ENCODE measurements around the gene UBC. TPM values are rescaled to one million over a fixed set of nuclear protein-coding genes. Genes with fewer than 3 reads are reported as not detected.
"Not testable (repeated sequence)": the region's sequence is repeated elsewhere in the genome, so short reads cannot be mapped to it uniquely, and the experiment has no call there.

UBC gene
- total RNA-seq, 1 experiment from 2014 or later, result 523 TPM

GRCh38 chr12:124881123-124881522, 33.3 kb downstream of the UBC start:
- WGBS (ENCODE audit: extremely low coverage, insufficient read length, low lambda C conversion rate), result no CpG with 5 or more reads among the region's 10 CpGs

GRCh38 chr12:124880335-124880734, 34.1 kb downstream of the UBC start:
- not testable (repeated sequence) for H2BK12ac ChIP-seq (ENCODE audit: insufficient read length, low read depth, low read length); H3K79me1 ChIP-seq (ENCODE audit: insufficient read depth, low read depth, low read length, poor library complexity, severe bottlenecking); H2BK15ac ChIP-seq (ENCODE audit: low read depth, low read length); H3K4me3 Mint-ChIP-seq; H3K9me3 Mint-ChIP-seq; H3K27me3 Mint-ChIP-seq (ENCODE audit: low read depth); H4K5ac ChIP-seq (ENCODE audit: insufficient read length, low read depth, low read length); H3K23ac ChIP-seq (ENCODE audit: insufficient read length, low read depth, low read length); DNase-seq; H3K9me3 ChIP-seq (ENCODE audit: control insufficient read depth, low read depth, low read length); H3K4me1 ChIP-seq (ENCODE audit: insufficient read depth, low read length); H3K4me2 ChIP-seq (ENCODE audit: insufficient read depth, insufficient read length, low read length); H3K9ac ChIP-seq (ENCODE audit: extremely low read depth, insufficient read length, low read length); H2BK5ac ChIP-seq (ENCODE audit: insufficient read length, low read length); H3K27ac ChIP-seq (ENCODE audit: insufficient read length, low read depth, low read length); H2AFZ ChIP-seq (ENCODE audit: low read length); H3K18ac ChIP-seq (ENCODE audit: insufficient read length, low read depth, low read length); H3T11ph ChIP-seq (ENCODE audit: low read length); H4K91ac ChIP-seq (ENCODE audit: insufficient read length, low read depth, low read length); H3K27me3 ChIP-seq (ENCODE audit: insufficient read depth, low read length); H3K14ac ChIP-seq (ENCODE audit: insufficient read depth, low read length); H2BK20ac ChIP-seq (ENCODE audit: low read depth, low read length, poor library complexity, severe bottlenecking); H2BK120ac ChIP-seq (ENCODE audit: low read depth, low read length, poor library complexity, severe bottlenecking); H4K8ac ChIP-seq (replicated peaks; ENCODE audit: insufficient read length, low read depth, low read length); H4K20me1 ChIP-seq (ENCODE audit: control insufficient read depth, insufficient read depth, insufficient read length); H3K23me2 ChIP-seq (ENCODE audit: insufficient read length, low read depth, low read length, poor library complexity, severe bottlenecking); H3K27ac Mint-ChIP-seq; H3K4ac ChIP-seq (ENCODE audit: low read depth, low read length); H3K36me3 Mint-ChIP-seq (ENCODE audit: insufficient read depth in 1 of 3, low read depth in 3 of 3); H3K79me2 ChIP-seq (ENCODE audit: insufficient read depth, low read length); H3K56ac ChIP-seq (ENCODE audit: insufficient read length, low read depth, low read length); H2AK5ac ChIP-seq (ENCODE audit: insufficient read length, low read length)
- no CpG with 5 or more reads among the region's 11 CpGs for WGBS (ENCODE audit: extremely low coverage, insufficient read length, low lambda C conversion rate)
- H3K4me1 Mint-ChIP-seq, result peaks cover 22 to 27% of the 10 kb centered on the region in 2 experiments

More at GRCh38 chr12:124881123-124881522, 33.3 kb downstream of the UBC start:
- no peaks in the 10 kb centered on the region for H3K27me3 ChIP-seq (ENCODE audit: insufficient read depth, low read length)
- H3K18ac ChIP-seq (ENCODE audit: insufficient read length, low read depth, low read length), result no peak overlapping the region
- H3K23ac ChIP-seq (ENCODE audit: insufficient read length, low read depth, low read length), result no peak overlapping the region
- no peak overlapping the region for H2AFZ ChIP-seq (ENCODE audit: low read length)
- H3K14ac ChIP-seq (ENCODE audit: insufficient read depth, low read length), result no peak overlapping the region
- H2BK120ac ChIP-seq (ENCODE audit: low read depth, low read length, poor library complexity, severe bottlenecking), result no peak overlapping the region
- no peak for DNase-seq
- H2BK5ac ChIP-seq (ENCODE audit: insufficient read length, low read length), result no peak overlapping the region
- H3K56ac ChIP-seq (ENCODE audit: insufficient read length, low read depth, low read length), result no peak overlapping the region
- H3K4me3 Mint-ChIP-seq, result no peak overlapping the region
- peak overlapping the region in 1 of 3 experiments; percentile 62; a peak in 2 of 7 replicates for H3K27ac Mint-ChIP-seq
- H2BK12ac ChIP-seq (ENCODE audit: insufficient read length, low read depth, low read length), result no peak overlapping the region
- no peak overlapping the region for H3K9ac ChIP-seq (ENCODE audit: extremely low read depth, insufficient read length, low read length)
- no peak overlapping the region for H3K4me2 ChIP-seq (ENCODE audit: insufficient read depth, insufficient read length, low read length)
- H3K79me2 ChIP-seq (ENCODE audit: insufficient read depth, low read length), result no peaks in the 10 kb centered on the region
- no peak overlapping the region for H4K5ac ChIP-seq (ENCODE audit: insufficient read length, low read depth, low read length)
- no peaks in the 10 kb centered on the region for H3K36me3 Mint-ChIP-seq (ENCODE audit: insufficient read depth in 1 of 3, low read depth in 3 of 3)
- no peak overlapping the region for H3T11ph ChIP-seq (ENCODE audit: low read length)
- H2AK5ac ChIP-seq (ENCODE audit: insufficient read length, low read length), result no peak overlapping the region
- H3K4me1 ChIP-seq (ENCODE audit: insufficient read depth, low read length), result peaks cover 5% of the 10 kb centered on the region; the same call in 1 of the 2 replicates
- no peaks in the 10 kb centered on the region for H3K79me1 ChIP-seq (ENCODE audit: insufficient read depth, low read depth, low read length, poor library complexity, severe bottlenecking)
- no peak for TF ChIP-seq CTCF (conservative IDR thresholded peaks at IDR 0.05)
- H3K23me2 ChIP-seq (ENCODE audit: insufficient read length, low read depth, low read length, poor library complexity, severe bottlenecking), result no peaks in the 10 kb centered on the region
- H3K4ac ChIP-seq (ENCODE audit: low read depth, low read length), result no peak overlapping the region
- no peak overlapping the region for H2BK15ac ChIP-seq (ENCODE audit: low read depth, low read length)
- H3K27ac ChIP-seq (ENCODE audit: insufficient read length, low read depth, low read length), result no peak overlapping the region
- H3K9me3 ChIP-seq (ENCODE audit: control insufficient read depth, low read depth, low read length), result no peaks in the 10 kb centered on the region
- H3K4me1 Mint-ChIP-seq, result peaks cover 22 to 27% of the 10 kb centered on the region in 2 experiments
- H3K9me3 Mint-ChIP-seq, result no peaks in the 10 kb centered on the region
- H4K20me1 ChIP-seq (ENCODE audit: control insufficient read depth, insufficient read depth, insufficient read length), result no peaks in the 10 kb centered on the region
- H4K8ac ChIP-seq (replicated peaks; ENCODE audit: insufficient read length, low read depth, low read length), result no peak overlapping the region
- H3K27me3 Mint-ChIP-seq (ENCODE audit: low read depth), result peaks cover 1% of the 10 kb centered on the region
- H4K91ac ChIP-seq (ENCODE audit: insufficient read length, low read depth, low read length), result no peak overlapping the region
- no peak overlapping the region for H2BK20ac ChIP-seq (ENCODE audit: low read depth, low read length, poor library complexity, severe bottlenecking)

All from H9 (cell line).